ENCODE measurements around the gene RNF130.

DNA sequence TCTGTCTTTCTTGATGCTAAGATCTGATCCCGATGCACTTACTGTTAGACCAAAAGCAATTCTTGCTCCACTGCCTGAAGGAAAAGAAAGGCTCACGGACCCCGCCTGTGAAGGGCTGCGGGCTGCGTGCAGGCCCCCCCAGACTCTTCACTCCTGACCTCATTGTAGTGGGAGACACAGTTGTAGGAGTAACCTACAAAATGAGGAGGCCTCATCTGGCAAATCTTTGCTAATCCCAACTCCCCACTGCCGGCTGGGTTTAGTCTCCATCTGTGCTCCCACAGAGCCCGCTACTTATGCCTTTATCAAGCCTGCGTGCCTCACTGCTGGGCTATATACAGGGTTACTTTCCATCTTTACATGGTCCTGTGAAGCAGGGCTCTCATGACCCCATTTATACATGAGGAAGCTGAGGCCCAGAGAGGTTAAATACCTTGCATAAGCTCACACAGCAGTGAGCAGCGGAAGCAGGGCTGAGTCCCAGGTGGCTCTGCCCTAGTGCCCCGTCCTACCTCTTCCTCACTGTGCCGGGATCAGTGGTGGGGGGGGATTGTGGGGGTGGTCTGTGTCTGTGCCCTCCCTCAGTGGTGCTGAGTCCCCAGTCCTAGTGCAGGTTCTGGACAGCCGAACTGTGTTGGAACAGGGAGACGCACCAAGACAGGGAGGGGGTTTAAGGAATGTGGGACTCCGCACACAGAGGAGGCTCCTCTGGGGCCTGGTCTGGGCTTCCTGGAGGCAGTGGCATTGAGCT is 43.9 kb upstream of the RNF130 start:
- TF ChIP-seq POLR2A (IDR thresholded peaks at IDR 0.05; ENCODE audit: low read length) (no peak), GATA1 (IDR thresholded peaks at IDR 0.05; ENCODE audit: low read depth, low read length) (no peak)

All from erythroblast (primary cell).